Kidney capillary endothelial cell (primary cell): ENCODE results near the gene GAP43.
A peak's percentile ranks its signal among the peaks of the same experiment; 100 is the strongest.

Experiments
- DNase-seq: peaks from one replicate; pipeline ENCODE4 v3.0.0-alpha.2; 2018; ENCODE audit warnings: low spot score

The GAP43 gene

DNA sequence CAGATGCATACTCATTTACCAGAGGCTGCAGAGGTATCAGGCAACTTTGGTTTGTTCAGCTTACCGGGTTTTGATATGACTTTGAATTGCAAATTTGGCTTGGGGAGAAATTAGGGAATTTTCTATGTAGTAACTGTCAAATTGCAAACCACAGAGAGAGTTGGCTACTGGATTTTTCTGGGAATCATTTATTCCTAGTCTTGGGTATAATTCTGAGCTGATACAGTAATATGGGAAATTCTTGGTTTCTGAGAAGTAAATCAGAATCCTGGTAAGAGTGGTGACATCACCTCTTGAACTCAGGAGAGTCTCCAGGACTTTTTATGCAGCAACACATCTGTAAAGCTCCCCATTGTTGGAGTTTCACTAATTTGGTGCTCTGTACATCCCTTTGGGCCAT lies 39.0 kb downstream of the GAP43 start:
- DNase-seq: no peak

DNA sequence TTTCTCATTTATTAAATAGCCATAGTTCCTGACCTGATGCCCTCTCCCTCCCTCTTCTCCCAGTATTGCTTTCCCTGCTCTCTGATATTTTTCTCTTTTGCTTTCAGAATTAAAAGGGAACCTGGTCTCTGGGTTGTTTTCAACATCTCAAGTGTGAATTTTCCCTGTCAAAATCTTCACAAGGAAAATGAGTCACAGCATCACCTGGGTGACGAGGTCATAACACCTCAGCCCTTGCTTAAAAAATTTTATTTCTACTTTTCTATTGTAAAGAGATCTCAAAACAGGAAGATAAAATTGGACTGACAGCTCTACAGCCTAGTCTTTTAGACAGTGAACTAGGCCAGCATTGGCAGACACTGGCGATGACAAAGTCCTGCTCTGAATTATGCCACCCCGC lies 40.1 kb downstream of the GAP43 start:
- no peak for DNase-seq

DNA sequence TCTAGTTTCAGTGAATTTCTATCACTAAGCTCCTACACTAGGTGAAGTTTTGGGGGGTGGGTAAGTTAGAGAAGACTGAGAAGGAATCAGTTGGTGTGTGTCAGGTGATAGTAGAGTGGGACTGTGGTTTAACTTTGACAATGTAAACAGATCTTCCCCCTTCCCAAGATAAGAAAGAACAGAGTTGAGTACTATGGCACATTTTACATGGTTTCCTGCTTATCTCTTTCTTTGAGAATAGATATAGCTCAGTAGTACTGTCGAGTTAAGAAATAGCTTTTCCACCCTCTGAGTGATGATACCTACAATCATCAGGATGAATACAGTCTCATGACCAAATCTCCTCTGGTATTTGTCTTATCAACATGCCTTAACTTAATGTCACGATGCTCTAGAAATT lies 42.8 kb downstream of the GAP43 start:
- no peak for DNase-seq

DNA sequence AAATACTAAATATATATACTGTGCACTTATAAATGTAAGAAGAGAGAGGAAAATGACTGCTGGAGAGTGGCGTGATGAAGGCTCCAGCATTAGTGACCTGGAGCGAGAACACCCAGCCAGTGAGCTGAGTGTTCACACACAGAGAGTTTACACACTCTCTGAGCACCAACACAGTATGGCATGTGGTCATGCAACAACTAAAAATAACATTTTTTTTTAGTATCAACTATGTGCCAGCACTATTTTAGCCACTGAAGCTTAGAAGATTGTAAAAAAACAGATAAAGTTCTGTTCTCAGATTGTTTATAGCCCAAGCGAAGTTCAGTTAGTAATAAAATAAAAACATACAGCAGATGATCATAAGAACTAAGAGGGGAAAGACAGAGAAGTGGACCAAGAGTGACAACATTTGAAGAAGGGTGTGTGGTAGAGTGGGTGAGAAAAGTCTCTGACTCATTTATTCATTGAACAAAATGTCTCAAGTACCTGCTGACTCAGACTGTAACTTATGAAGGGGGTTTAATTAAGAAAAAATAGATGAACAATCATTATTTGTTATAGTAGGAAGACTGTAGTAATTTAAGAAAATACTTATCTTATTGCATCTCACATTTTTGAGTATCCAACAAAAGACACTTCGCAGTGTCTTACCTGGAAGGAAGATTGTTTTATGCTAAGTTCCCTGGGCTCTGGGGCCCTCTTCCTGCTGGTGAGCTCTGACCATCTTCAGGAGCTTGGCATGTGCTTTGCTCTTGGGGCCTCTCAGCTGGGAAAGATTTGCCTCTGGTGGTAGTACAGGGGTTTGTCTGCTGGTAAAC lies 43.8 kb downstream of the GAP43 start:
- no peak for DNase-seq

DNA sequence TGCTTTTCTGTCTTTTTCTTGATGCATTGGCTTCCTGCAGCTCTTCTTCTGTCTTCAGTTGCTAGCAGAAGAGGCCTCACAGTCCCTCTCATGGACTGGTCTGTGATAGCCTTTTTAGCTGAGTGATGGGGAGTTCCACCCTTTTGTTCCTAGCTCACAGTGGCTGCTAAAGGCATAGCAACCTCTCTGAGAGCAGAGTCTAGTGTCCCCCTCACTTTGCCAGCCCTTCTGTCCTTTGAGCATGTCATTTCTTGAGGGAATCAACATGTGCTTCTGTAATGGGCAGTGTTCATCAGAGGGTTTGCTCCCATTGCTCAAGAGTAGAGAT lies 44.4 kb downstream of the GAP43 start:
- no peak for DNase-seq

DNA sequence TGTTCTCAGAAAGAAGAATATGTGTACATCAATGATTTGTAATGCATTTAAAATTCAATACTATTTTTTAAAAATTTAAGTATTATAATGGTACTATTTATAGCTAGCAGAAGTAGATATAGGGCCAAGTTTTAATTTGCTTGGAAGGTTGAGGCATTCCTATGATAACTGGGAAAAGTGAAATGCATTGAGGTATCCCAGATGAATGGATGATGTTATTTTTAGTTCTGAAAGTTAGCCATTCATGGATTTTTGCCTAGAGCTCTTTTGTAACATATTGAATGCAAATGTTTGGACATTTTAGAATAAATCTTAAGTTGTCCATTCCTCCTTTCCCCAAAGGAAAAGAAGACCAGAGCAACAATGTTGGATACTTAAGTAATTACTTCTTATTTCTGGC lies 47.6 kb downstream of the GAP43 start:
- no peak for DNase-seq

DNA sequence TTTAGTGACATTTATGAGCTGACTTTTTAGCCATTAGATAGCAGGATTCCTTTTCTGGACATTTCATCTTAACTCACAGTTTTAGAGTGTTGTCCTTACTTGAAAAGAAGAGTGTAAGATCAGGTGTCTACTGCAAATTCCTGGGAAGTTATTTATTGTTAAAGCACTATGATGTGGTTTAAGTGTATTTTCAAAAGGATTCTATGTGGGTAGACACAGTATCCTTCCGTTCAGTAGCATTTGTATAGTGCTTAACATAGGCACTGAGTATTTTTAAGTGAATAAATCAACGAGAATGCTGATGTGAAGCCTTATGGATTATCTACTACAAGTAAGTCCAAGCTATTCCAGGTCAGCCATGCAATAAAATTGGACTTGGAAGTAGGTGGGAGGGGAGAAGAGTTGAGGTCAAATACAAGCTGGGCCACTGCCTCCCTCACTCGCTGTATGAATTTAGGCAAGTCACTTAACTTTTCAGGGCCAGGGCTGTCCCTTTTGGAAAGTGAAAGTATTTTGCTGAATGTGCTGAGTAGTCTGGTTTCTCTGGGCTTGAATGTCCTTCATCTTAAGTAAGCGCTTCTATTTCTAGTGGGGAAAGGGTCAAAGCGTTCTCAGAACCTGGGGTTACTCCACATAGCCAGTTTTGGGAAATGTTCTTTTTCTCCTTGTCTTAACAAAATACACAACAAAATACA lies 48.6 kb downstream of the GAP43 start:
- no peak for DNase-seq

DNA sequence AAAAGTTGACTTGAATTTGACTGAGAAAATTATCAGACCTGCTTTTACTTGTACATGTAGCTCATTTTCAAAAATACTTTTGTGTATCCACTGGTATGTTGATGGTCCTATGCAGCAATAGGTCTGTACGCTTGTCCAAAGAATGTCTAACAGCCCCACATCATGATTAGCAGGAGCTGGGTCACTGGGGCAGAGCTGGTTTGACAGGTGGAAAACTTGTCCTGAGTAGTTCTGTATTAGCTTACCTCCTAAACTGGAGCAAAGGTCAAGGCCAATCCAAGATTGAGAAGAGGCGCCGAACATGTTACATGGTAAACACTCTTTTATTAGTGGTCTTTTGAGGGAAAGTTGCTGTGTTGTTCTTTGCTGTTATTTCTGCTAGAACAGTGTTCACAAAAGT lies 50.6 kb downstream of the GAP43 start:
- DNase-seq: no peak

DNA sequence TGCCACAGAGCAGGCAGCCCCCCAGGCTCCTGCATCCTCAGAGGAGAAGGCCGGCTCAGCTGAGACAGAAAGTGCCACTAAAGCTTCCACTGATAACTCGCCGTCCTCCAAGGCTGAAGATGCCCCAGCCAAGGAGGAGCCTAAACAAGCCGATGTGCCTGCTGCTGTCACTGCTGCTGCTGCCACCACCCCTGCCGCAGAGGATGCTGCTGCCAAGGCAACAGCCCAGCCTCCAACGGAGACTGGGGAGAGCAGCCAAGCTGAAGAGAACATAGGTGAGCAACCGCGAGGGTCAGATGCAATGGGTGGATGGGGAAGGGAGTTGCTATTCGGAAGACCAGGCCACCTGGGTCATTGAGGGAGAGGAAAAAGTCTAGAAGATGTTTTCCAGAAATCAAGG lies 53.0 kb downstream of the GAP43 start:
- no peak for DNase-seq

DNA sequence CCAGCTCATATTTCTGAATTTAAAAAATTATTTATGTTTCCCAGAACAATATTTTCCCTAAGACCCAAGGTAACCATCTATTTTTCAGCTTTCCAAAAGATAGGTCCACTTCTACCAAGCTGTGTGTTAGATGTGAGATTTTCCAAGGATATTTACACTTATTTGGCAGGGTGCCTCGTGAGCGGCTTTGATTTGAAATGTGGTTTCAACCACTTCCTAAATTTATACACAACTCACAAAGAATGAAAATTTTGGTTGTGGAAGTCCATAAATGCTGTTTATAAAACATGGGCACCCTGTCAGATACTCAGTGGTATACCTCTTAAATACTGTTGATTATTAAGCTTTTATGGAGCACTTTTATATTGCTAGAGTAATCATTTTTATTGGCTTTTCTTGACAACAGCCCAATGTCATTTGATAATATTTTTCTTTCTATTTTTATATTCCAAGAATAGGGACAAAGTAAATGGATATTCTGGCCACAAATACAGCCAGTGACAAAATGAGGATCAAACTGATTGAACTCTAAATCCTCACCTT lies 57.6 kb downstream of the GAP43 start:
- no peak for DNase-seq

DNA sequence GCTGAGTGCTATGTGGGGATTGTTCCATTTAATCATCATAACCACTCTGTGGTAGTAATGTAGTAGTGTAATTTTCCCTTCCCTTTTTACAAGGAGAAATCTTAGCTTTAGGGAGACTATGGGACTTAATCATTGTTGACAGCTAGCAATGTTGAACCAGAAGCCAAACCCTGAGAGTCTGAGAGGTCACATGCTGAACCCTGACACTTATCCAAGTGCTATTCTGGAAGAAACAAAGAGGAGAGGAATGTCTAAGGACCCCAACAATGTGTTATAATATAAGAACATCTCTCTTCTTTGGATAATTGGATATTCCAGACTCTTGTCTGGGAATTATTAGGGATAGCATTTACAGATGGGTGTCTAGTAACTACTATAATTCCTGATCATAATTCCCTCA lies 58.4 kb downstream of the GAP43 start:
- no peak for DNase-seq

DNA sequence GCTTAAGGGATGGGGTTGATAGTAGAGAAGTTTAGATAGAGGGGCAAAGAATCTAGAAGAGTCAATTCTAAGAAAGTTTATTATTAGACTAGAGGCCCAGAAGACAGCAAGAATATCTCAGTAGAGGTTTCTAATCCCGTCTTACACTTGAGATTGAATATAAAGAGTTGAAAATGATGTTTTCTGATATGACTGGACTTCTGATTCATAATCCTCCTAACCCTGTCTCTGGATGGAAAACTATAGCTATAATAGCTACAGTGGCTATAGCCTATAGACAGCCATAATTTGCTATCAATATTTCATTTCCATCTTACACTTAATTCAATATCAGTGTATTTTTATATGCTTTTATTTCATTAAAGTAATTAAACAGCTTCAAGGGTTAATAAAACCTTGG lies 60.0 kb downstream of the GAP43 start:
- DNase-seq: no peak

DNA sequence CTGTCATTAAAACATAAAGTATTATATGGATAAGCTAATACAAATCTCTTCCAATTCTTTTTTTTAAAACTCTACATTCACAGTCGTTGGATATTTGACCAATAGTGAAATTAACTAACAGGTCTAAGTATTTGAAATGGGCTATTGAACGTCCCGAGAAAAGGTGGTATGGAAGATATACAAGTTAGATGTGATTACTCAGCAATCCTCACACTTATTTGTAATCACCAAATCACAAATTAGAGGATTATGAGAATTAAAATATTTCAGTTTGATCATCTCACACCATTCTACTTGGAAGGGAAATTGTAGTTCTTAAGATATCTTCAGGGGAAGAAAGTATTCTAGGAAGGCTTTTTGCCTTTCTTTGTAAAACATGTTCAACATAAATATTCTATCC lies 60.5 kb downstream of the GAP43 start:
- no peak for DNase-seq

DNA sequence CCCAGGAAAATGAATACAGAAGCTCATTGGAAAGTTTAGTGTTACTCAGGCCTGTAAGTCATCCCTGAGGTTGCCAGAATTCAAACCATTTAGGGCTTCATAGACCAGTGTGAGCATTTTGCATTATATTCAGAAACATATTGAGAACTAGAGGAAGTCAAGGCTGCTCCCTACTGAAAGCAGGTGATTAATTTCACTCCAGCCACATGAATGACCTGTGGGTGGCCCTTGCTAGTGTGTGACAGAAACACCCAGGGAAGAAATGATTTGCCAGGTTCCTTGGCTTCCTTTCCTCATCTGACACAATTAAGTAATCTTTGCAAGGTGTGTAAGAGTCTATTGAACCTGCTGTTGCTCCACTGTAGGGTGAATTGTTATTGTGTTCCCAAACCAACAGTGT lies 61.8 kb downstream of the GAP43 start:
- no peak for DNase-seq

DNA sequence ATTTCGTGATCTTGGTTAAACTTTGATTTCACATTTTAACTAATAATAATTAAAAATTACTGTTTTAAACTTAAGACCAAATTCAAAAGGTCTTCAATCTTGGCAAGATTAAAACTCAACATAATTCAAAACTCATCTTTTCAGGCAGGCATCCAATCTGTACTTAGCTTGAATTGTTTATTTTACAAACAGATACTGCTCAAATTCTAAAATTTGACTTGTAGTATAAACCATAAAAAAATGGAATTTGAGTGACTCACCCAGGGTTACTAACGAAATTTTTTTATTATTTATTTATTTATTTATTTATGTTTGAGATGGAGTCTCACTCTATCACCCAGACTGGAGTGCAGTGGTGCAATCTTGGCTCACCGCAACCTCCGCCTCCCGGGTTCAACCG lies 64.4 kb downstream of the GAP43 start:
- DNase-seq: no peak

DNA sequence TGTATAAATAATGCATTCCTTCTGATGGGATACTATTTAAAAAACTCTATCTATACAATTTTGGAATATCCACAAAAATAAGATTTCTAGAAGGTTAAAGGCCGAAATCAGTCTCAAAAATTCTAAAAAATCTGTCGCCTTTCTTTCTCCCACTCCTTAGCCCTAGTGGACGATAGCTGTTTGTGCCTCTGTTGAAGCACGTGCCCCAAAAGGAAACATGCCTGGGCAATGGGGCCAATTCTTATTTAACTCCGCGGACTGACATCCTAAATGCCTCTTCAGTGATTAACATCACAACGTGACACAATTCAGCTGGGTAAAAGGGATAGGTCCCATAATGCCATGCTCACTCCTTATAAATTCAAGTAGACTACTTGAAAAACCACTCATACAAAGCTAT lies 65.1 kb downstream of the GAP43 start:
- DNase-seq: no peak

DNA sequence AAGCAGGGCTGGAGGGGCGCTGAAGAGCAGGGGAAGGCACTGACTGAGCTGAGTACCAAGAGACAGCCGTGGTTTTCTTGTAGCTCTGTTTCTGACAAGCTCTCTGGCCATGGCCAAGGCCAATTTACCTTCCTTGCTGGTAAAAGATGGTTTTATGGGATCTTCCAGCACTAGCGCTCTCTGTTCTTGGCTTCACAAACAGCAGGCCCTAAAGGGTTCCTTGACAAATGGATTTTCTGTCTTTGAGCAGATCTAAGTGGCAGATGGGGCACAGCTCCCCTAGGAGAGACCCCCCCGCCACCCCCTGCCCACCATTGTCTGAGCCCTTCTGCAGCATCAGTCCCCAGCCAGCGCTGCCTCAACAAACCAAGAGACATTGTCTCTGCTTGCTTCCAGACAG lies 66.6 kb downstream of the GAP43 start:
- DNase-seq: no peak

DNA sequence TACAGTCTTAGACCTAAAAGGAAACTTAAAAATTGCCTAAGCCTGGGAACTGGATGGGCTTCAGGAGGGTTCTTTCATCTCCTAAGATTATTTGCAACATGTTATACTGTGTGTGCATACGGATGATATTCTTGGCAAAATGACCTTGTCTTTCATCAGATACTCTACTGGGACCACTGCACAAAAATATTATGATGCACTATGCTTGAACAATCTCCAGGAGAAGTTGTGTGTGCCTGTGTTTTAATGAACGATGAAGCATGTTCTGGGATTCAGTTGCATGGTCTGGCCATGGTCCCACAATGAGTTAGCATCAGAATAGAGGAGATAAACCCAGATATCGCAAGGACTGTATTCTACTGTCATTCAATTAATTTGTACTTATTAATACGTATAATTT lies 68.7 kb downstream of the GAP43 start:
- no peak for DNase-seq

DNA sequence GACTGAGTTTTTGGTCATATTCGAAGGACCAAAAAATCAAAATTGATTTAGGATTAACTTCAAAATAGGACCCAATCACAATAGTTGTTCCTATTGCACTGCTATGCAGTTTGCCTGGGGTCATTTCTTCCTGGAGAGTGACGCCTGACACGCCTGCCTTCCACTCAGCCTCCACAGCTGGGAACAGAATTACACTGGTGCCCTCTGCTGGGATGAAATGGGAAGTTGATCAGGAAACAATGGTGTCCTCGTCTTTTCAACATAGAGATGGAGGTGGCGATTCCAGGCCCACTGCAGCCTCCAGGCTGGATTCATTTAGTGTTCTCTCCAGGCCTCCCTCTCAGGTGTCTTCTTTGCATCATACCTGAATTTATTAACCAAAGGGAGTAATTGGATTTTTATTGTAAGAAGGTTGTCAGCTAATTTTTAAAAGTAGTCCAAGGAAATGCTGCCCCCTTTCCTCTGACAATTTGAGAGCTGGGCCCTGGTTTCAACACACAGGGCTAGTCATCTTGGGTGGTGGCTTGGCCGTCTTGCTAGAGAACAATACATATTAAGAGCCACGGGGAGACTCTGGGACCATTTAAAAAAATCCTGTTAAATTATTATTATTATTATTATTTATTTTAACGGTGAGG lies 69.7 kb downstream of the GAP43 start:
- peak; percentile 75 for DNase-seq

DNA sequence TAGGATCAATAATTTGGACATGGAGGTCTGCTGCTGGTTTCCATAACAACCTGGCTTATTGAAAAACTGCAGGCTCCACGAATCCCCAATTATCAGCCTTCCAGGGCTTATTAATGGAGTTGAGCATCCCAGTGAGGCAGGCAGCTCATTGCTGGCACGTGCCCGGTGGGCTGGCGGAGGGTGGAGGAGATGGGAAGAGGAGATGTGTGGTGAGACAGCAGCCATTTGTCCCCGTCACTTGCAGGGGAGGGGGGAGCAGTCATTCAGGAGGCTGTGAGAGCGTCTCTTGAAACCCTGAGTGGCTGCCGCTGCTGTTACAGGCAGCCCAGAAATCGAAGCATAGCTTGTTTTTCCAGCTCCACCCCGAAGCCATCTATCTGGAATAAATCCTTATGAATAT lies 70.6 kb downstream of the GAP43 start:
- DNase-seq: no peak

DNA sequence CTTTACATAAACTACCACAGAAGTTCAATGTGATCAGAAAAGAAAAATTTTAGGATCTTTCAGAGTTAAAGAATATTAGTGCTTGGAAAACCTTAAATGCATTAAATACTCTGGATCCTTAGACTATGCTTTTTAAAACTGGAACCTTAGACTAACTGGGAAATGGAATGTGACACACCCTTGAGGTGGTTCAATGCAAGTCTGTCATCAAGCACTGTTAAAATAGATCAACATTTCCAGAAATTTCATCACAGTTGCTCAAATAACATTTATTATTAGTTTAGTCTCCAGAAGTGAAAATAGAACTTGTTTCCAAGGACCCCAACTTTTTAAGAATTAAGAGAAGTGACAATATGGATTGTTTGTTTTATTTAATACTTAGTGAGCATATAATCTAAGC lies 71.8 kb downstream of the GAP43 start:
- DNase-seq: no peak

DNA sequence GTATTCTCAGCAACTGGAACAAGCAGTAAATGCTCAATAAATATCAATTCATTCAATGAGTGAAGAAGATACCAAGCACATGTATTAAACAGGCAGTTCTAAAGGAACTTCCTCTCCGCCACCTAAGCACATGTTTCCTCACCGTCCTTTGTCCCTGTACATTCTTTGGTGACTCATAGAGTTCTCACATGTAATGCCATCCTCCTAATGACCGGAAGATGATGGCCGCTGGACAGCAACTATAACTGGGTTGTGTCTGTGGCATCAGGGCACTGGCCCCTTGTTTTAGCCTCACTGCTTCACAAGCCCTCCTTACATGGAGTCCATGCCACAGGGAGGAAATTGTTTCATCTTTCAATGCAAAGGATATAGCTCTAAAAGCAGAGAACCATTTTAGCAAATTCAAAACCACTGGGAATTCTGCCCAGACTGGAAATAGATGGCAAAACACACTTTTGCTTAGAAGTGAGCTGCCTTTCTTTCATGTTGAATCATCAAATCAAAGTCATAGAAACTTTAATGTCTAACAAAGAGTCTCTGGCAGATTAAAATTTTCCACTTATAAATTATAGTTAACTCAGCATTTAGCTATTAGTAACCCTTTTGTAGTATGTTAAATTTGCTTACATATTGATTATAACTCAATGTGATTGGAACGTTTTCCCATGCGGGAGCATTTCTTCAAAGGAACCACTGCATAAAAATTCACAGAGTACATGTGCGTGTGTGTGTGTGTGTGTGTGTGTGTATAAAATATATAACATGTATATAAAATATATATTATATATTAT lies 74.1 kb downstream of the GAP43 start:
- DNase-seq: peak; percentile 57
